GM18519 (cell line): Measurements from ENCODE around the gene SGCA.

Experiments
- ATAC-seq: cut with Tn5 transposase; IDR thresholded peaks from one replicate; pipeline ENCODE4 v1.9.1; 2021; ENCODE audit warnings: mild to moderate bottlenecking, moderate library complexity; ENCODE audit not compliant: unreplicated experiment, low FRiP score

Gene SGCA

DNA sequence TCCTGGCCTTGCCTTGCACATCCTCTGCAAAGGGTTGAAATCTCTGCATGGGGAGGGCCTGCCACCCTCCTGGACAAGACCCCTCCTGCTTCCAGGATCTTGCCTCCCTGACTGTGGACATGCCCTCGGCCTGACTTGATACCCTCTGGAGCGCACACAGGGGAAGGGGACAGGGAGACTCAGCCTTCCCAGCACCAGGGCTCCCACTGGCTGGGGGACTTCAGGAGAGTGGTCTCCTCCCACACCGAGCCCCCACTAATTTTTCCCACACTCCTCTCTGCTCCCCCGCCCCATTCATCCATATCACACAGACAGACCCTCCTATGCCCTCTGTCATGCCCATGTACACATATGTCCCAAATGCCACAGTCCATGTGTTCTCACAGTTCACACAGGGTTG is 14.3 kb downstream of the SGCA start:
- ATAC-seq: no peak

DNA sequence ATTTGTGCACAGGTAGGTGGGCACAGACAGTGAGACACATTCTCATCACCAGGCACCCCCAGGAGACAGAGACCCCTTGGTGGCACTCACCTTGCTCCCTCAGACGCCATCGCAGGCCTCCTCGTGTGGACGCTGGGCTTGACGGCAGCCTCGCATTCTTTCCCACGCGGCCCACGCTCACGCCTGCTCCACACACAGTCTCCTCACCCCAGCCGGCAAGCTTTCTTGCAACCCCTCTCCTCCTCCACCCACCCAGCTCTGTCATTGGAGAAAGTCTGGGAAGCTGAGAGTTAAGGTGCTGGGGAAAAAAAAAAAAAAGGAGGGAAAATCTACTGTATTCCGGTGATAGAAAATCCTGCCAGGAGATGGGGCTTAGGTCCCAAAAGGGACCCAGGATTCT is 14.8 kb downstream of the SGCA start:
- no peak for ATAC-seq

DNA sequence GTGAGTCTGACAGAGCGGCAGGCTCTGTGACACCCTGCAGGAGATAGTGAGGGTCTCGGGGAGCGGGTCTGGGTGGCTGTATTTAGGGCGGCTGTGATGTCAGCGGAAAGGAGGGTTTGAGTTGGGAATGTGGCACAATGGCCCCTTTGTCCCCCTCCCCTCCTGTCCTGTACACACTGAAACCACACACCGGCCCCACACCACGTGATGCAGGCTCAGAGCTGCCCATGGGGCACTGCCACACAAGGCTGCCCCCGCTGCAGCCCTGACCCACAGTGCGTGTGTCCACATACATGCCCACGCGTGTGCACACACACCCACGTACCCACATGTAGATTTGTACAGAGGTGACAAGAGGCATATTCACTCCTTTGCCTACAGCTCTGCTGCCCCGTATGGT is 15.3 kb downstream of the SGCA start:
- no peak for ATAC-seq

DNA sequence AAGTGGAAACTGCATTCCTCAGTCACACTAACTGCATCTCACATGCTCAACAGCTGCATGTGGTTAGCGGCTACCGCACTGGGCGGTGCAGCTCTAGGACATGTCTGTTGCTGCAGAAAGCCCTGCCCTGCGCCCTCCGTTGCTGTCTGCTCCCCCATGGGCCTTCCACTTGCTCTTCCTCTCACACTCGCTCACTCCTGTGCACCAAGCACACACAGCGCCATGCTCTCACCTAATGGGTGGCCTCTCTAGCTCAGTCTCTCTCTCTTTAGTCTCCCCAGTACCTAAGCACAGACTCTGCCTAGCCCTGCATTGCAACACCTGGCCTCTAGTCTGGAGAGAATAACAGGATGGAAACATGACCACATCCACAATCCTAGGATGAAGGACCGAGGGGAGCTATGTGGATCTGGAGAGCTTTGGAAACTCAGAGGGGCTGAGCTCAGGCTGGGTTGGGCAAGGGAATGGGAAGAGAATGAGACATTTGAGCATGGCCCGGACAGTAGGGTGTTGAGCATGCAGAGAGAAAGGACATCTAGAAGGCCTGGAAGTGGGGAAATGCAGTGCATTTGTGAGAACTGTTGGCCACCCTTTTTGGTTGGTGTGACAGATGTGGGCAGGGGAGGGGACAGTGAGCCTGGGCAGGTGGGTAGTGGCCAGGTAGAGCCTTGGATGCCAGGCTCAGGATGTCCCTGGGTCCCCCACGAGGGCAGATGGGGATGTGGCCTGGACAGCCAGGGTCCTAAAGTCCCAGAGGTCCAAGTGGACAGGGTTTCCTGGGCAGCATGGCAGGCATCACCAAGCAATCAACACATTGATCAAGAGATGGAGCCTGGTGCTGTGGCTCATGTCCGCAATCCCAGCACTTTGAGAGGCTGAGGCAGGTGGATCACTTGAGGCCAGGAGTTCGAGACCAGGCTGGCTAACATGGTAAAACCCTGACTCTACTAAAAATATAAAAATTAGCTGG is 16.1 kb downstream of the SGCA start:
- no peak for ATAC-seq

- no peak for ATAC-seq
These were observed 17.1 kb downstream of the SGCA start for GRCh38 chr17:50182783-50183420.

- ATAC-seq: no peak
These were observed 17.7 kb downstream of the SGCA start for GRCh38 chr17:50183421-50183994.

- ATAC-seq: no peak
These were observed 18.3 kb downstream of the SGCA start for GRCh38 chr17:50184064-50184463.

- no peak for ATAC-seq
These were observed 19.0 kb downstream of the SGCA start for GRCh38 chr17:50184611-50185398.

- ATAC-seq: no peak
These were observed 20.0 kb downstream of the SGCA start for GRCh38 chr17:50185631-50186471.

GRCh38 chr17:50186661-50187393 is 21.0 kb downstream of the SGCA start:
- no peak for ATAC-seq

GRCh38 chr17:50187394-50187725 is 21.6 kb downstream of the SGCA start:
- ATAC-seq: no peak

DNA sequence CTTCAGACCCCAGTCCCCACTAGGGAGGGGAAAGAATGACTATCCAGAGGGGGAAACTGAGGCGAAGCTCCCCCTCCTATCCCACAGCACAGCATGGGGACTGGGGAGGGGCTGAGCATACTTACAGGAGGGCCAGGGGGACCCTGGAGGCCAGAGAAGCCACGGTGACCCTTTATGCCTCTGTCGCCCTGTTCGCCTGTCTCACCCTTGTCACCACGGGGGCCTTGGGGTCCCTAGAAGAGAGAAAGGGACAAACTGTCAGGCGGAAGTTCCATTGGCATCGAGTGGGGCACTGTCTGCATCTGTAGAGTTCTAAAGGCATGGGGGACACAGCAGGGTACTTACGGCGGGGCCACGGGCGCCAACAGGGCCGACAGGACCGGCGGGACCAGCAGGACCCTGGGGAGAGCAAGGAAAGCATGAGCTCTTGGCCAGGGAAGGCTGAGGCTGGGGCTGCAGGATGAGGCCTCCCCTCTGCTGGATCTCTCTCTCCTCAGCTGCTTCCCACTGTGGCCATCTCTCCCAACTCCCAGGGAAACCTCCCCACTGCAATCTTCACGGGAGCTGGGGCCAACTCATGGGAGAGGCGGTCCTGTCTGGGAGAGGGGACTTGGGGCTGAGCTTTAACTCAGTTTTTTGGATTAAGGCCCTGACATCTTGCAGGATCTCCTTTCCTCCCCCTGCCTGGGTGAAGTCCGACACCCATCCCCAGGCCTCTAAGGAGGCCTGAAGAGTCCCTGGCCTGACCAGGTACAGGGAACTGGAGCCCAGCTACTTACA is 22.1 kb downstream of the SGCA start:
- no peak for ATAC-seq

DNA sequence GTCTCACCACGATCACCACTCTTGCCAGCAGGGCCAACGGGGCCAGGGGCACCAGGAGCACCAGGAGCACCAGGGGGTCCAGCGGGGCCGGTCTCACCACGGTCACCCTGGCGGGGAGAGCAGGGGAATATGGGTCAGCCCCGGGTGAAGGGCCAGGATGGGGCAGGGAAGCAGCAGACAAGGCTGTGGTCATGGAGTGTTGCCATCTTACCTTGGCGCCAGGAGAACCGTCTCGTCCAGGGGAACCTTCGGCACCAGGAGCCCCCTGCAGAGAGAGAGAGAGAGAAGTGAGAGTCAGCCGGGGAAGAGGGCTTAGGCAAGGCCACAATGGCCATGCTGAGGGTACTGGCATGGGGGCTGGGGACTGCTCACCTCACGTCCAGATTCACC is 22.7 kb downstream of the SGCA start:
- ATAC-seq: no peak

DNA sequence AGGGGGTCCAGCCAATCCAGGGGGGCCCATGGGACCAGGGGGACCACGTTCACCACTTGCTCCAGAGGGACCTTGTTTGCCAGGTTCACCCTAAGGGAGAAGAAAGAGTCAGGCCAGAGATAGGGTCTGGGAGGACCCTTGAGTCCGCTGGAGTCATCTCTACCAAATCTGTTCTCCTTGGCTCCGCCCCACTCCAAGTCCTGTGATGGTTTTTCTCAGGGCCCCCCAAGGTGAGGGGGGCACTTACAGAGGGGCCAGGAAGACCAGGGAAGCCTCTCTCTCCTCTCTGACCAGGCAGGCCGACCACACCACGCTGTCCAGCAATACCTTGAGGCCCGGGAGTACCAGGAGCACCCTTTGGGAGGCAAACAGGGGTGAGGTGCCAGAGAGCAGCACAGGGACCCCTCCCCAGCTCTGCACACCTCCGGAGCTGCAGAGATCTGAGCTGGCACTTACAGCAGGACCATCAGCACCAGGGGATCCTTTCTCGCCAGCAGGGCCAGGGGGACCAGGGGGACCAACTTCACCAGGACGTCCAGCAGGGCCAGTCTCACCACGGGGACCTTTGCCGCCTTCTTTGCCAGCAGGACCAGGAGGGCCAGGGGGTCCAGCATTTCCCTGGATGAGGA is 23.2 kb downstream of the SGCA start:
- ATAC-seq: no peak

- no peak for ATAC-seq
These were observed 23.9 kb downstream of the SGCA start for GRCh38 chr17:50189550-50190292.

- no peak for ATAC-seq
These were observed 24.4 kb downstream of the SGCA start for GRCh38 chr17:50190293-50190602.

DNA sequence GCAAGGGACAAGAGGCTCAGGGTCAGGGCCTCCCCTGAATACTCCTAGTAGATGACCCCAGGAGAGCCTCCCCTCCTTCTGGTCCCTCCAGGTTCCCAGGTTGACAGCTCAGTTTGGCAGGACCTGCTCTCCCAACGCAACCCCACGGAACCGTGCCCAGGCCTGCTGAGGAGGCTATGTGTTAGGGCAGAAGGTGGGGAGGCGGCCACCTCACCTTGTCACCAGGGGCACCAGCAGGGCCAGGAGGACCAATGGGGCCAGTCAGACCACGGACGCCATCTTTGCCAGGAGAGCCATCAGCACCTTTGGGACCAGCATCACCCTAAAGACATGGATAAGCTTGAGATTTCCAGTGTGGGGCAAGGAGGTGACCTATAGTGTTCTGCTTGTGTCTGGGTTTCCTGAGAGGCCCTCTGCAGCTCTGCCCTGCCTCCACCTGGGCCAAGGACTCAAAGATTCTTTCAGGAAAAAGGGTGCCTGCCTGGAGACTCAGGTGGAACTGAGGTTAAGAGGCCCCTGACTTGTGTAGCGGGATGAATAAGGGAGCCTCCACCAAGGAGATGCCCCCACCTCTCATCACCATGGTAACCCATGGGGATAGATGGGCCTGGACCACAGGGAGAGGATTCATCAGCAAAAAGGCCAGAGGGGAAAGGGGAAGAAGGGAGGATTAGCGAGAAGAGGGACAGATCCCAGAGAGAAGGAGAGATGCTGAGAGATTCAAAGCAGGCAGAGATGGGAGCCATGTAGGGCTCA is 25.0 kb downstream of the SGCA start:
- no peak for ATAC-seq
